K562 (cell line): ENCODE measurements around the gene ALK. TPM values are rescaled to one million over a fixed set of nuclear protein-coding genes. Genes with fewer than 3 reads are reported as not detected.

ENCODE experiments used
- ATAC-seq: fragments of 200-7000 bp; cut with Tn5 transposase; 3 replicates; pipeline ENCODE4 v1.9.1; 2020; ENCODE audit warnings: moderate library complexity
- BruUV-seq: library from RNA; stranded (reverse); fragments of 400-500 nt; replicated peaks from 2 replicates; lab custom pipeline; 2021; lab: Mats Ljungman, UMichigan
- CTCF ChIA-PET: fragments of 300-600 bp; formaldehyde crosslinking; extraction: SDS; loops from one replicate; lab custom pipeline; 2021; ENCODE audit warnings: low intra/inter-chr PET ratio; lab: Yijun Ruan, JAX
- POLR2A ChIA-PET: fragments of 300-600, 350-650 bp; sonication (Branson Sonifier 250); formaldehyde crosslinking; extraction: SDS; loops from one replicate; lab custom pipeline; 2021; ENCODE audit warnings: antibody characterized with exemption, inconsistent platforms; lab: Yijun Ruan, JAX
- DNase-seq, 4 experiments: peaks; one replicate each; pipeline versions ENCODE4 v3.0.0 to v3.0.0-alpha.2; 2011 to 2018; ENCODE audit warnings: low spot score in 3 of 4, mixed read lengths in 3 of 4; ENCODE audit errors: extremely low read depth in 1 of 4
- FAIRE-seq: peaks from 2 replicates; lab custom pipeline; 2011; peaks lifted over from hg19 to GRCh38; lab: Jason Lieb, UNC
- H2AFZ ChIP-seq: 2 replicates; pipeline ENCODE4 v1.6.0; 2011; ENCODE audit warnings: low read depth, low read length, control low read depth, inconsistent platforms
- H3K27ac ChIP-seq: fragments of 200-600 bp; 3 replicates; pipeline ENCODE4 v1.8.0; 2011; ENCODE audit warnings: low read depth, mild to moderate bottlenecking, control low read depth, inconsistent platforms, low read length, moderate library complexity, mixed read lengths; ENCODE audit errors: extremely low read depth
- H3K27me3 ChIP-seq, 2 experiments: fragments of 300-600 bp in 1 of 2; 2 replicates in 1 of 2; 3 replicates in 1 of 2; pipeline versions ENCODE4 v1.6.0 to v1.8.0; 2011; ENCODE audit warnings: inconsistent platforms in 2 of 2, low read length in 2 of 2, mild to moderate bottlenecking in 1 of 2, mixed read lengths in 1 of 2, moderate library complexity in 1 of 2; ENCODE audit not compliant: control insufficient read depth in 2 of 2, insufficient read depth in 2 of 2
- H3K36me3 ChIP-seq: fragments of 300-600 bp; 3 replicates; pipeline ENCODE4 v1.8.0; 2011; ENCODE audit warnings: mild to moderate bottlenecking, low read length, inconsistent platforms; ENCODE audit not compliant: control insufficient read depth, insufficient read depth
- H3K4me1 ChIP-seq, 2 experiments: fragments of 200-600 bp in 1 of 2; replicated peaks in 1 of 2; 2 replicates in 1 of 2; 3 replicates in 1 of 2; pipeline versions ENCODE4 v1.5.1 to v1.8.0; 2011; ENCODE audit warnings: inconsistent platforms in 2 of 2, low read length in 2 of 2, mild to moderate bottlenecking in 1 of 2, mixed read lengths in 1 of 2, moderate library complexity in 1 of 2; ENCODE audit not compliant: control insufficient read depth in 2 of 2, insufficient read depth in 2 of 2
- H3K4me2 ChIP-seq: 2 replicates; pipeline ENCODE4 v1.6.1; 2011; ENCODE audit warnings: low read length, control low read depth, inconsistent platforms, mixed read lengths; ENCODE audit not compliant: insufficient read depth
- H3K4me3 ChIP-seq: fragments of 200-600 bp; sonication (generic), shearing (Covaris generic); 2 replicates; pipeline ENCODE4 v1.5.1; 2016; ENCODE audit warnings: control low read depth, inconsistent platforms
- H3K79me2 ChIP-seq: fragments of 200-600 bp; 3 replicates; pipeline ENCODE4 v1.8.0; 2011; ENCODE audit warnings: low read length, inconsistent platforms; ENCODE audit not compliant: control insufficient read depth, insufficient read depth
- H3K9ac ChIP-seq, 2 experiments: 2 replicates each; pipeline versions ENCODE4 v1.6.0 to v1.6.1; 2011; ENCODE audit warnings: low read depth in 2 of 2, low read length in 2 of 2, control low read depth in 1 of 2, inconsistent platforms in 1 of 2, mild to moderate bottlenecking in 1 of 2, mixed read lengths in 1 of 2; ENCODE audit not compliant: insufficient read depth in 1 of 2
- H3K9me1 ChIP-seq: one replicate; pipeline ENCODE4 v1.6.0; 2011; ENCODE audit warnings: inconsistent platforms, mild to moderate bottlenecking, low read length, moderate library complexity; ENCODE audit not compliant: control insufficient read depth, insufficient read depth
- H3K9me3 ChIP-seq: replicated peaks from 2 replicates; pipeline ENCODE4 v1.5.1; 2011; ENCODE audit warnings: low read depth, low read length, inconsistent platforms; ENCODE audit not compliant: control insufficient read depth, insufficient read depth
- H4K20me1 ChIP-seq: replicated peaks from 2 replicates; pipeline ENCODE4 v1.6.1; 2011; ENCODE audit warnings: low read length, inconsistent platforms, mixed read lengths; ENCODE audit not compliant: control insufficient read depth, insufficient read depth
- CBX8 ChIP-seq: fragments of 200-600 bp; sonication (generic); IDR thresholded peaks from 2 replicates; pipeline ENCODE4 v1.6.1; 2012; ENCODE audit warnings: borderline replicate concordance, mixed run types, low read depth, mild to moderate bottlenecking, moderate library complexity, mixed read lengths, low read length, control low read depth, inconsistent platforms; ENCODE audit not compliant: poor library complexity, severe bottlenecking; ENCODE audit errors: extremely low read depth
- CTBP1 ChIP-seq: fragments of 450-650 bp; IDR thresholded peaks from 2 replicates; pipeline ENCODE4 v1.6.1; 2016; ENCODE audit warnings: borderline replicate concordance
- ELF4 ChIP-seq: fragments of 450-650 bp; formaldehyde crosslinking; IDR thresholded peaks from 2 replicates; pipeline ENCODE4 v1.4.0; 2022; ENCODE audit warnings: missing genetic modification characterization
- FOXA3 ChIP-seq, 2 experiments: fragments of 450-650 bp in 1 of 2; sonication (generic) in 1 of 2; formaldehyde crosslinking; IDR thresholded peaks in 1 of 2; conservative IDR thresholded peaks in 1 of 2; 2 replicates each; pipeline versions ENCODE4 v1.4.0 to v1.8.0; 2020 to 2022; ENCODE audit warnings: mild to moderate bottlenecking in 2 of 2, missing genetic modification reagents in 1 of 2
- HEY1 ChIP-seq: fragments of 250-450 bp; sonication (Bioruptor Pico); IDR thresholded peaks from 2 replicates; pipeline ENCODE4 v1.5.0; 2020; ENCODE audit warnings: mild to moderate bottlenecking, moderate library complexity, borderline replicate concordance
- KAT8 ChIP-seq: fragments of 450-650 bp; IDR thresholded peaks from 2 replicates; pipeline ENCODE4 v1.6.1; 2016; ENCODE audit warnings: low read depth, mild to moderate bottlenecking
- KDM4B ChIP-seq, 2 experiments: fragments of 450-650 bp in 1 of 2; sonication (generic) in 1 of 2; IDR thresholded peaks; 2 replicates each; pipeline ENCODE4 v1.6.1; 2016 to 2017; ENCODE audit warnings: borderline replicate concordance in 2 of 2, antibody characterized with exemption in 1 of 2, low read depth in 1 of 2, mild to moderate bottlenecking in 1 of 2
- L3MBTL2 ChIP-seq: fragments of 450-650 bp; IDR thresholded peaks from 2 replicates; pipeline ENCODE4 v1.6.1; 2016; ENCODE audit warnings: mild to moderate bottlenecking, moderate library complexity
- NFYB ChIP-seq: IDR thresholded peaks from 2 replicates; pipeline ENCODE4 v1.6.1; 2011; ENCODE audit warnings: mild to moderate bottlenecking, moderate library complexity; ENCODE audit not compliant: insufficient read length; ENCODE audit errors: extremely low read depth
- PCBP2 ChIP-seq: fragments of 200-400 bp; formaldehyde crosslinking; IDR thresholded peaks from 2 replicates; pipeline ENCODE4 v1.6.1; 2018; ENCODE audit warnings: low read length, low read depth, mild to moderate bottlenecking, moderate library complexity; ENCODE audit not compliant: poor library complexity, severe bottlenecking
- SMARCE1 ChIP-seq: fragments of 450-650 bp; IDR thresholded peaks from 2 replicates; pipeline ENCODE4 v1.7.1; 2016; ENCODE audit warnings: mild to moderate bottlenecking
- ZFP1 ChIP-seq: fragments of 450-650 bp; formaldehyde crosslinking; IDR thresholded peaks from 2 replicates; pipeline ENCODE4 v1.4.0; 2020; ENCODE audit warnings: mild to moderate bottlenecking, mixed read lengths
- ZNF143 ChIP-seq: sonication (generic); formaldehyde crosslinking; IDR thresholded peaks from 2 replicates; pipeline ENCODE4 v1.9.0; 2022; ENCODE audit warnings: mild to moderate bottlenecking, missing genetic modification reagents
- WGBS: fragments of 100-300 bp; shearing (Covaris generic); methylation state at CpG from one replicate; pipeline ENCODE4 v1.1.6; 2016; ENCODE audit warnings: low coverage, mixed read lengths; ENCODE audit not compliant: insufficient coverage; ENCODE audit errors: missing lambda C conversion rate; 5-methylcytosine and 5-hydroxymethylcytosine counted together
- in situ Hi-C: fragments of 300-500 bp; cut with MboI; formaldehyde crosslinking; loops from 4 replicates; pipeline ENCODE4 v1.15.0; 2018; ENCODE audit warnings: inconsistent platforms, mixed read lengths
- intact Hi-C: fragments of 100-400 bp; cut with micrococcal nuclease; formaldehyde crosslinking; loops from 2 replicates; pipeline ENCODE4 v1.14.2; 2022
- polyA plus RNA-seq, 8 experiments: library from polyadenylated mRNA; depleted of rRNA in 4 of 8; stranded (reverse) in 5 of 8; unstranded in 3 of 8; fragments of >200 nt; fragmentation: Nextera tagmentation in 2 of 8; fragmentation: Illumina TruSeq in 1 of 8; extraction: Ambion mirVana in 2 of 8; extraction: Trizol in 1 of 8; gene quantifications; 2 replicates each; pipeline versions ENCODE4 v1.2.1 to v1.2.3, GENCODE V29; 2011 to 2014; ENCODE audit warnings: inconsistent platforms in 1 of 8, missing spikeins in 1 of 8
- total RNA-seq, 7 experiments: library from RNA; depleted of rRNA in 6 of 7; stranded (reverse); fragments of >200 nt in 6 of 7; fragmentation: Illumina TruSeq in 2 of 7; extraction: Trizol in 2 of 7; gene quantifications; 2 replicates each; pipeline versions ENCODE4 v1.2.1 to v1.2.3, GENCODE V29; 2011 to 2021; ENCODE audit warnings: low replicate concordance in 1 of 7
- TF ChIP-seq, protein P1 (sequence below): fragments of 450-650 bp; IDR thresholded peaks from 2 replicates; pipeline ENCODE4 v1.6.1; 2016; ENCODE audit warnings: mild to moderate bottlenecking
- TF ChIP-seq, protein P2 (sequence below): fragments of 450-650 bp; formaldehyde crosslinking; conservative IDR thresholded peaks from 2 replicates; pipeline ENCODE4 v1.4.0; 2022; ENCODE audit warnings: mild to moderate bottlenecking, missing genetic modification characterization
- TF ChIP-seq, protein P3 (sequence below), 2 experiments: fragments of 450-650 bp in 1 of 2; sonication (generic) in 1 of 2; formaldehyde crosslinking in 1 of 2; IDR thresholded peaks in 1 of 2; conservative IDR thresholded peaks in 1 of 2; 2 replicates each; pipeline versions ENCODE4 v1.6.1 to v1.8.1; 2016 to 2023; ENCODE audit warnings: mild to moderate bottlenecking in 2 of 2, moderate library complexity in 2 of 2, inconsistent platforms in 1 of 2, missing genetic modification reagents in 1 of 2

ALK gene
- total and polyA plus RNA-seq, 9 of the 15 experiments (the other 6 are each of a cell fraction or from before 2014, with no cell fraction given): not detected

DNA sequence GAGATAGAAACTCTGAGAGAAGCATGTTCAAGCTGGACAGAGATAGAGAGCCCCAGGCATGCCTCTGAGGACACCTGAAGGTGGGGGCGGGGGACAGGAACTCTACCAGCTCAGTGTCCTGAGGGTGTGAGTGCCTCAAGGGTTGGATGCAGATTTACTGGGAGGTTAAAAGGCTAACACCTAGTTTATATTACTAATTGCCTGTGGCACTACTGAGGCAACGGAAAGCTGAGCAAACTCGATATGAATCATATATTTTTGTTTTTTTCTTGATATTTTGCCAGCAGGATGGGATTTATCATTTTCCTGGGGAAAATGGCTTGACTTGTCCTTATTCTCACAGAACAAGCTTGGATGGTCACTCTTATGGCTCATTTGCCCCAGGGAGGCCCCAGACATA, 319.5 kb downstream of the ALK start:
- Histone ChIP-seq H3K4me3 (no peak overlapping the region), H3K79me2 (no peaks in the 10 kb centered on the region), H3K9me3 (no peaks in the 10 kb centered on the region), H3K27ac (no peak overlapping the region), H3K9ac (no peak overlapping the region), H2AFZ (no peak overlapping the region), H3K27me3 (no peaks in the 10 kb centered on the region), H3K4me2 (no peak overlapping the region), H4K20me1 (no peaks in the 10 kb centered on the region), H3K36me3 (no peaks in the 10 kb centered on the region), H3K4me1 (no peaks in the 10 kb centered on the region), H3K9me1 (no peaks in the 10 kb centered on the region)
- intact Hi-C loops (no loop called here), in situ Hi-C loops (no loop called here)
- ChIA-PET POLR2A (no interaction called here), CTCF (no interaction called here)
- no peak for TF ChIP-seq KDM4B (IDR thresholded peaks at IDR 0.05; ENCODE audit: borderline replicate concordance in 2 of 2, low read depth in 1 of 2)
- no peak for TF ChIP-seq ELF4 (CRISPR knock-in tag)
- TF ChIP-seq FOXA3 (CRISPR knock-in tag; conservative IDR thresholded peaks at IDR 0.05 in 1 of 2, IDR thresholded peaks at IDR 0.05 in 1 of 2): no peak
- TF ChIP-seq, protein P1, sequence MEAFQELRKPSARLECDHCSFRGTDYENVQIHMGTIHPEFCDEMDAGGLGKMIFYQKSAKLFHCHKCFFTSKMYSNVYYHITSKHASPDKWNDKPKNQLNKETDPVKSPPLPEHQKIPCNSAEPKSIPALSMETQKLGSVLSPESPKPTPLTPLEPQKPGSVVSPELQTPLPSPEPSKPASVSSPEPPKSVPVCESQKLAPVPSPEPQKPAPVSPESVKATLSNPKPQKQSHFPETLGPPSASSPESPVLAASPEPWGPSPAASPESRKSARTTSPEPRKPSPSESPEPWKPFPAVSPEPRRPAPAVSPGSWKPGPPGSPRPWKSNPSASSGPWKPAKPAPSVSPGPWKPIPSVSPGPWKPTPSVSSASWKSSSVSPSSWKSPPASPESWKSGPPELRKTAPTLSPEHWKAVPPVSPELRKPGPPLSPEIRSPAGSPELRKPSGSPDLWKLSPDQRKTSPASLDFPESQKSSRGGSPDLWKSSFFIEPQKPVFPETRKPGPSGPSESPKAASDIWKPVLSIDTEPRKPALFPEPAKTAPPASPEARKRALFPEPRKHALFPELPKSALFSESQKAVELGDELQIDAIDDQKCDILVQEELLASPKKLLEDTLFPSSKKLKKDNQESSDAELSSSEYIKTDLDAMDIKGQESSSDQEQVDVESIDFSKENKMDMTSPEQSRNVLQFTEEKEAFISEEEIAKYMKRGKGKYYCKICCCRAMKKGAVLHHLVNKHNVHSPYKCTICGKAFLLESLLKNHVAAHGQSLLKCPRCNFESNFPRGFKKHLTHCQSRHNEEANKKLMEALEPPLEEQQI: no peak
- no peak for TF ChIP-seq PCBP2
- TF ChIP-seq SMARCE1: no peak
- no peak for TF ChIP-seq HEY1 (CRISPR knock-in tag)
- TF ChIP-seq ZNF143 (CRISPR knock-in tag): no peak
- no peak for TF ChIP-seq ZFP1
- TF ChIP-seq KAT8: no peak
- no peak for TF ChIP-seq NFYB
- no peak for TF ChIP-seq CBX8
- TF ChIP-seq L3MBTL2: no peak
- TF ChIP-seq, protein P2, sequence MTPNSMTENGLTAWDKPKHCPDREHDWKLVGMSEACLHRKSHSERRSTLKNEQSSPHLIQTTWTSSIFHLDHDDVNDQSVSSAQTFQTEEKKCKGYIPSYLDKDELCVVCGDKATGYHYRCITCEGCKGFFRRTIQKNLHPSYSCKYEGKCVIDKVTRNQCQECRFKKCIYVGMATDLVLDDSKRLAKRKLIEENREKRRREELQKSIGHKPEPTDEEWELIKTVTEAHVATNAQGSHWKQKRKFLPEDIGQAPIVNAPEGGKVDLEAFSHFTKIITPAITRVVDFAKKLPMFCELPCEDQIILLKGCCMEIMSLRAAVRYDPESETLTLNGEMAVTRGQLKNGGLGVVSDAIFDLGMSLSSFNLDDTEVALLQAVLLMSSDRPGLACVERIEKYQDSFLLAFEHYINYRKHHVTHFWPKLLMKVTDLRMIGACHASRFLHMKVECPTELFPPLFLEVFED (CRISPR knock-in tag): no peak
- TF ChIP-seq, protein P3, sequence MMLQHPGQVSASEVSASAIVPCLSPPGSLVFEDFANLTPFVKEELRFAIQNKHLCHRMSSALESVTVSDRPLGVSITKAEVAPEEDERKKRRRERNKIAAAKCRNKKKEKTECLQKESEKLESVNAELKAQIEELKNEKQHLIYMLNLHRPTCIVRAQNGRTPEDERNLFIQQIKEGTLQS (IDR thresholded peaks at IDR 0.05): no peak
- TF ChIP-seq, protein P3 (CRISPR knock-in tag; conservative IDR thresholded peaks at IDR 0.05): no peak
- TF ChIP-seq CTBP1: no peak
- FAIRE-seq: no peak
- WGBS: 6% methylated on average over 3 of the region's 3 CpGs
- BruUV-seq: no TSS peak
- no peak for DNase-seq
- no peak for ATAC-seq
